Smooth muscle cell (in vitro differentiated cells): ENCODE measurements around the gene CYTH4. TPM values are rescaled to one million over a fixed set of nuclear protein-coding genes. Genes with fewer than 3 reads are reported as not detected.

Experiments used
- DNase-seq: peaks from one replicate; lab custom pipeline; 2025; ENCODE audit not compliant: unreplicated experiment; lab: John Stamatoyannopoulos, UW
- H2AFZ ChIP-seq: fragments of 200-600 bp; sonication (generic); 2 replicates; pipeline ENCODE4 v1.6.0; 2016; ENCODE audit warnings: antibody characterized with exemption, low read depth, mild to moderate bottlenecking
- H3F3A ChIP-seq: fragments of 200-600 bp; sonication (generic); 2 replicates; pipeline ENCODE4 v1.6.0; 2017; ENCODE audit warnings: antibody characterized with exemption, low read depth
- H3K27ac ChIP-seq: fragments of 200-600 bp; sonication (generic); 2 replicates; pipeline ENCODE4 v1.5.1; 2016; ENCODE audit warnings: low read depth, mild to moderate bottlenecking
- H3K27me3 ChIP-seq: fragments of 200-600 bp; sonication (generic); 2 replicates; pipeline ENCODE4 v1.6.1; 2016; ENCODE audit warnings: low read depth, mild to moderate bottlenecking
- H3K36me3 ChIP-seq: fragments of 200-600 bp; sonication (generic); 2 replicates; pipeline ENCODE4 v1.5.1; 2016; ENCODE audit warnings: low read depth
- H3K4me1 ChIP-seq: fragments of 200-600 bp; sonication (generic); 2 replicates; pipeline ENCODE4 v1.5.1; 2016; ENCODE audit warnings: low read depth
- H3K4me2 ChIP-seq: fragments of 200-600 bp; sonication (generic); 2 replicates; pipeline ENCODE4 v1.6.0; 2016; ENCODE audit warnings: mild to moderate bottlenecking
- H3K4me3 ChIP-seq: fragments of 200-600 bp; sonication (generic); 2 replicates; pipeline ENCODE4 v1.5.1; 2016; ENCODE audit warnings: mild to moderate bottlenecking
- H3K79me2 ChIP-seq: fragments of 200-600 bp; sonication (generic); 2 replicates; pipeline ENCODE4 v1.6.0; 2016; ENCODE audit warnings: low read depth, mild to moderate bottlenecking
- H3K9ac ChIP-seq: fragments of 200-600 bp; sonication (generic); 2 replicates; pipeline ENCODE4 v1.6.0; 2016; ENCODE audit warnings: low read depth
- H3K9me3 ChIP-seq: fragments of 200-600 bp; sonication (generic); replicated peaks from 2 replicates; pipeline ENCODE4 v1.5.1; 2016; ENCODE audit warnings: low read depth
- H4K20me1 ChIP-seq: fragments of 200-600 bp; sonication (generic); 2 replicates; pipeline ENCODE4 v1.6.0; 2016; ENCODE audit warnings: low read depth
- WGBS: methylation state at CpG from one replicate; pipeline ENCODE4 v1.1.7; 2016; ENCODE audit warnings: low lambda C conversion rate; 5-methylcytosine and 5-hydroxymethylcytosine counted together
- polyA plus RNA-seq: library from polyadenylated mRNA; unstranded; fragments of >200 nt; fragmentation: Nextera tagmentation; extraction: Ambion mirVana; gene quantifications from 2 replicates; pipeline ENCODE4 v1.2.1, GENCODE V29; 2016
- total RNA-seq: library from RNA; depleted of rRNA; stranded (reverse); fragments of >200 nt; gene quantifications from 2 replicates; pipeline ENCODE4 v1.2.3, GENCODE V29; 2014
- TF ChIP-seq, protein P1 (sequence below): fragments of 200-600 bp; sonication (generic); IDR thresholded peaks from 2 replicates; pipeline ENCODE4 v1.5.1; 2017; ENCODE audit warnings: borderline replicate concordance, mild to moderate bottlenecking, antibody characterized with exemption; ENCODE audit not compliant: insufficient read depth, poor library complexity, severe bottlenecking

The CYTH4 gene
- total and polyA plus RNA-seq, 2 experiments from 2014 or later, result not detected

DNA sequence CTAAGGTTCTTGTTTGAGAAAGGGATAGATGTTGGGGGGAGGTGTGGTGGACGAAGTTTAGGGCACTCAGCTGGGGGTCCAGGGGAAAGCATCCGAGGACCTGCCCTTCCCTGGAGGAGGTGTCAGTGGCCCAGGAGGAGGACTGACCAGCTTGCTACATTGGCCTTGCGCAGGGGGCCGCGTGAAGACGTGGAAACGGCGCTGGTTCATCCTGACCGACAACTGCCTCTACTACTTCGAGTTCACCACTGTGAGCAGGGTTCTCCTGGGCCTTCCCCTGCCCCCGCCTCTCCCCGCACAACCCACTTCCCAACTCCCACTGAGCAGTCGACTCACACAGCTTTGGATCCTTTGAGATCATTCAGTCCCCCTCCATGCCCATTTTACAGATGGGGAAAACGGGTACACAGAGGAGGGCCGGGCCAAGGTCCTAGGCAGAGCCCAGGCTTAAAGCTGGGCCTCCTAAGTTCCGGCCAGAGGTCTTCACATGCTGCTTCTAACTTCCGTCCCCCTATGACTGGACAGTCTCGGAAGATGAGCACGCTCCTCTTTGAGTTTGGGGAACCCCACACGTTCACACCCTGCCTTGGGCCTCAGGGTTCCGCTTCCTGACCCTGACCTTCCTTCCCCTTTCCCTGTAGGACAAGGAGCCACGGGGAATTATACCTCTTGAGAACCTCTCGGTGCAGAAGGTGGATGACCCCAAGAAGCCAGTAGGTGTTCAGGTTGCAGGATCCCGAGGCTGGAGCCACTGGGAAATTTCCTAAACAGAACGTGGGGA lies 28.7 kb downstream of the CYTH4 start:
- H3K27me3 ChIP-seq, result no peaks in the 10 kb centered on the region

DNA sequence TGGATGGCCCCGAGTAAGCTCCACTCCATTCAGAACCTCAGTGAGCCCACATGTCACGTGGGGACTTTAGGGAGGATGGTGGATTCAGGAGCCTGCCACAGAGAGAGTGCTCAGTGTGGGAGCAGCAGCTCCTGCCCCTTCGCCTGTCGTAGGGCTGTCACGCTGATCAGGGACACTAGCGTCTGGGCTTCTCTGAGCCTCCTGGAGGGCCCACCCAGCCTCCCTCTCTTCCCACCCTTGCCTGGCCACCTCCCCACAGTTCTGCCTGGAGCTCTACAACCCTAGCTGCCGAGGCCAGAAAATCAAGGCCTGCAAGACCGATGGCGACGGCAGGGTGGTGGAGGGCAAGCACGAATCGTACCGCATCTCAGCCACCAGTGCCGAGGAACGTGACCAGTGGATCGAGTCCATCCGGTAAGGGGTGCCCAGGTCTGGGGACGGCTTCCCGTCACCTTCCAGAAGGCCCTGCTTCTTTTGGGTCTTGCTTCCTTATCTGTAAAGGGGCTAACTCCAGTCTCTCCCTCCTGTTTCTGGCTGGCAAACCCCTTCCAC lies 29.5 kb downstream of the CYTH4 start:
- Histone ChIP-seq H3K27me3 (no peaks in the 10 kb centered on the region), H3F3A (peaks cover 9% of the 10 kb centered on the region), H3K9me3 (no peaks in the 10 kb centered on the region), H3K4me2 (no peak overlapping the region), H3K79me2 (no peaks in the 10 kb centered on the region), H3K4me3 (no peak overlapping the region), H2AFZ (no peak overlapping the region), H4K20me1 (no peaks in the 10 kb centered on the region), H3K36me3 (no peaks in the 10 kb centered on the region), H3K9ac (no peak overlapping the region), H3K4me1 (peaks cover 5% of the 10 kb centered on the region), H3K27ac (no peak overlapping the region)
- no peak for DNase-seq
- 87% methylated on average over 19 of the region's 19 CpGs for WGBS
- TF ChIP-seq, protein P1, sequence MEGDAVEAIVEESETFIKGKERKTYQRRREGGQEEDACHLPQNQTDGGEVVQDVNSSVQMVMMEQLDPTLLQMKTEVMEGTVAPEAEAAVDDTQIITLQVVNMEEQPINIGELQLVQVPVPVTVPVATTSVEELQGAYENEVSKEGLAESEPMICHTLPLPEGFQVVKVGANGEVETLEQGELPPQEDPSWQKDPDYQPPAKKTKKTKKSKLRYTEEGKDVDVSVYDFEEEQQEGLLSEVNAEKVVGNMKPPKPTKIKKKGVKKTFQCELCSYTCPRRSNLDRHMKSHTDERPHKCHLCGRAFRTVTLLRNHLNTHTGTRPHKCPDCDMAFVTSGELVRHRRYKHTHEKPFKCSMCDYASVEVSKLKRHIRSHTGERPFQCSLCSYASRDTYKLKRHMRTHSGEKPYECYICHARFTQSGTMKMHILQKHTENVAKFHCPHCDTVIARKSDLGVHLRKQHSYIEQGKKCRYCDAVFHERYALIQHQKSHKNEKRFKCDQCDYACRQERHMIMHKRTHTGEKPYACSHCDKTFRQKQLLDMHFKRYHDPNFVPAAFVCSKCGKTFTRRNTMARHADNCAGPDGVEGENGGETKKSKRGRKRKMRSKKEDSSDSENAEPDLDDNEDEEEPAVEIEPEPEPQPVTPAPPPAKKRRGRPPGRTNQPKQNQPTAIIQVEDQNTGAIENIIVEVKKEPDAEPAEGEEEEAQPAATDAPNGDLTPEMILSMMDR, result no peak

More for the DNA sequence above, 28.7 kb downstream of the CYTH4 start:
- Histone ChIP-seq H3K4me2 (no peak overlapping the region), H4K20me1 (no peaks in the 10 kb centered on the region), H3K79me2 (no peaks in the 10 kb centered on the region), H3K9ac (no peak overlapping the region), H2AFZ (no peak overlapping the region), H3K4me3 (no peak overlapping the region), H3K4me1 (peaks cover 5% of the 10 kb centered on the region), H3K27ac (no peak overlapping the region), H3F3A (peaks cover 17% of the 10 kb centered on the region), H3K9me3 (no peaks in the 10 kb centered on the region), H3K36me3 (no peaks in the 10 kb centered on the region)
- DNase-seq, result no peak
- 92% methylated on average over 23 of the region's 25 CpGs for WGBS
- TF ChIP-seq, protein P1, result no peak

DNA sequence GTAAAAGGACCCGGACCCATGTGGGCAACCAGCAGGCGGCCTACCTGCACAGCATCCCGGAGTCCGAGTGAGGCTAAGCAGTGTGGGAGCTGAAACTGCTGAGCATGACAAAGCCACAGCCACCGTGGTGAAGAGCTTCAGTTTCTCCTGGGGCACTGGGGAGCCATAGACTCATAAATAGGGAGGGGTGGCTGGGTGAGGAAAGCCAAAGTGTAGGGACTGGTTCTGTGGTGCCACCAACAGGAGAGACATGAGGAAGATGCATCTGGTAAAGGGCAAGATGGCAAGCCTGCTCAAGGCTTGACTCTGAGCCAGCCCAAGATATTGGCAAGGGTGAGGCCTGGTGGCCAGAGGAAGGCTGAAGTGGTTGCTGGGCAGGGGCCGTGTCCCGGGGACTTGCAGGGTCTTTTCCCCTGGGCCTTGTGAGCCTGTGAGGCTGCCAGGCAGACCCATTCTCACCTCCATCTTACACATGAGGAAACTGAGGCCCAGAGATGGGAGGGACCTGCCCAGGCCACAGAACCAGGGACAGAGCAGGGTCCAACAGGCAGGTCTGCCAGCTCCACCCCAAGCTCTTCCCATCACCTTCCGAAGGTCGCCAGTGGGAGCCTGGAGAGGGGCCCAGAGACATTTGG lies 30.4 kb downstream of the CYTH4 start:
- Histone ChIP-seq H3K27me3 (no peaks in the 10 kb centered on the region), H3K4me3 (no peak overlapping the region), H2AFZ (no peak overlapping the region), H3K4me1 (peaks cover 5% of the 10 kb centered on the region), H3K9ac (no peak overlapping the region), H3K36me3 (no peaks in the 10 kb centered on the region), H3K4me2 (no peak overlapping the region), H3K79me2 (no peaks in the 10 kb centered on the region), H4K20me1 (no peaks in the 10 kb centered on the region), H3F3A (peaks cover 9% of the 10 kb centered on the region), H3K9me3 (no peaks in the 10 kb centered on the region), H3K27ac (no peak overlapping the region)
- WGBS, result 91% methylated on average over 9 of the region's 9 CpGs
- TF ChIP-seq, protein P1, result no peak
- no peak for DNase-seq
